NCI-H774 (cell line): Measurements from ENCODE around the gene CREBRF.
"Not testable (repeated sequence)": the region's sequence is repeated elsewhere in the genome, so short reads cannot be mapped to it uniquely, and the experiment has no call there.

Experiments used
- DNase-seq: peaks from one replicate; lab custom pipeline; 2025; lab: John Stamatoyannopoulos, UW

CREBRF gene

GRCh38 chr5:173039188-173039587 lies 17.0 kb upstream of the CREBRF start:
- DNase-seq = no peak

- no peak for DNase-seq
Measured at GRCh38 chr5:173039964-173040363, 16.2 kb upstream of the CREBRF start.

GRCh38 chr5:173041881-173042762 lies 14.0 kb upstream of the CREBRF start:
- no peak for DNase-seq

- no peak for DNase-seq
Measured at GRCh38 chr5:173042763-173043107, 13.4 kb upstream of the CREBRF start.

GRCh38 chr5:173045474-173045873 lies 10.7 kb upstream of the CREBRF start:
- no peak for DNase-seq

- not testable (repeated sequence) for DNase-seq
Measured at GRCh38 chr5:173047096-173047837, 8.9 kb upstream of the CREBRF start.

GRCh38 chr5:173047838-173048105 lies 8.4 kb upstream of the CREBRF start:
- DNase-seq = no peak

GRCh38 chr5:173050791-173051190 lies 5.4 kb upstream of the CREBRF start:
- no peak for DNase-seq

GRCh38 chr5:173051746-173052145 lies 4.4 kb upstream of the CREBRF start:
- no peak for DNase-seq

- no peak for DNase-seq
Measured at GRCh38 chr5:173053041-173053440, 3.1 kb upstream of the CREBRF start.

- no peak for DNase-seq
Measured at GRCh38 chr5:173055042-173055721, 970 bp upstream of the CREBRF start.

GRCh38 chr5:173055722-173055982 lies 500 bp upstream of the CREBRF start:
- no peak for DNase-seq

GRCh38 chr5:173056783-173057061 lies 570 bp downstream of the CREBRF start:
- peak; percentile 51 for DNase-seq

GRCh38 chr5:173057062-173057924 lies 1.1 kb downstream of the CREBRF start:
- peak; percentile 98 for DNase-seq

GRCh38 chr5:173062141-173062540 lies 6.0 kb downstream of the CREBRF start:
- no peak for DNase-seq

GRCh38 chr5:173065155-173065554 lies 9.0 kb downstream of the CREBRF start:
- DNase-seq = no peak

GRCh38 chr5:173069671-173070070 lies 13.5 kb downstream of the CREBRF start:
- no peak for DNase-seq

GRCh38 chr5:173075137-173075843 lies 19.1 kb downstream of the CREBRF start:
- DNase-seq = no peak

GRCh38 chr5:173075970-173076369 lies 19.8 kb downstream of the CREBRF start:
- DNase-seq = no peak

GRCh38 chr5:173076471-173076870 lies 20.3 kb downstream of the CREBRF start:
- DNase-seq = not testable (repeated sequence)

- DNase-seq = no peak
Measured at GRCh38 chr5:173078878-173079277, 22.7 kb downstream of the CREBRF start.

GRCh38 chr5:173089581-173089980 lies 33.4 kb downstream of the CREBRF start:
- DNase-seq = no peak
